Activated naive CD4-positive, alpha-beta T cell (primary cell): ENCODE measurements around the gene GPR39.

ENCODE experiments used
- DNase-seq, 4 experiments: peaks; one replicate each; lab custom pipeline; 2025; lab: John Stamatoyannopoulos, UW

Gene GPR39

DNA sequence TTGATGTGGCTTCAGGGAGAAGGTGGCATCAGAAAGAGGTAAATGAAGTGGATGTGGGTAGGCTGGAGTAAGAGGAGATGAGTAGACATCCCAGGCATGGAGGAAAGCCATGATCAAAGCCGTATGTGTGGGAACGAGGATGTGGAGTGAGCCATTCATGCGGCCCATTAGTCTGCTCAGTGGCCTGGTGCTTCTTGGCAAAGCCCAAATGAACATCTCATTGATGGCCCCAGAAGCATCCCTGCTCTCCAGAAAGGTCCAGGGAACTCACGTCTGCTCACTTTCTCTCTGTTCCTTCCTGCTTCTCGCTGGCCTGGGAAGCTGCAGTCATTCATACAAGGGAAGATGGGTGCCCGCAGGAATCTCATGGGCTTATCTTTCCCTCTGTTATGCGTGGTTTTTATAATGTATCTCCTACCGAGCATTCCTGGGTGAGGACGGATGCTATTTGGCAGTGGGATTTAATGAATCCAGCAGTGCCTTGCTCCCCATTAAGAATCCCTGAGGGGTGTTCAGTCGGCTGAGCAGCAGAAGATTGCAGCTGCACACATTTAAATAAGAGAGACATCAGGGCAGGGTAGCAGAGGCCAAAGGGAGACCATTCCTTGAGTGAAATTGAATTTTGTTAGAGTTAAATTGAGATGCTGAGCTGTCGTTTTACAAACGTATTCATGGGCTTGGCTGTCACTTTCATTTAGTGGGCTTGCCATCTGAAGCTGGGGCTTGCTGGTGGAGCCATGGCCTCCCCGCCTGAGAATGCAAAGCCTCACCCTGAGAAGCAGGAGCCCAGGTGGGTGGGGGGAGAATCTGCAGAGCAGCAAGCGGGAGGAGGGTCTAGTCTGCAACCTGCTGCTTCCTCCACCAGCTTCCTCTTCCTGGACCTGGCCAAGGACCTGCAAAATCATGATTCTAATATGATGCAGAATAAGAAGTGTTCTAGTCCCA is 188.9 kb downstream of the GPR39 start:
- no peak for DNase-seq

DNA sequence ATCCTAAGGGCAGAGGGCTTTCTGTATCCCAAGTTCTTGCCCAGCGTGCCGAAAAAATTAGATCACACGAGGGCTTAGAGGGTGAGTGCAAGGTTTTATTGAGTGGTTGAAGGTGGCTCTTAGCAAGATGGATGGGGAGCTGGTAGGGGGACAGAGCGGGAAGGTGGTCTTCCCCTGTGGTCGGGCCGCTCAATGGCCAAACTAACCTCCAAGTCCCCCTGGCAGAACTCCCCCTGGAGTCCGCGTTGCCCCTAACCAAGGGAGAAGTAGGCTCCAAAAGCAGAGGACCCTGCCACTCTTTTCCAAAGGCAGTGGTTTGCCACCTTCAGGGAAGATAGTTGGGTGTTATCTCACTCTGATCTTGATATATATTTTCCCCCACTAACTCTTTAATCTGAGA is 190.0 kb downstream of the GPR39 start:
- no peak for DNase-seq

DNA sequence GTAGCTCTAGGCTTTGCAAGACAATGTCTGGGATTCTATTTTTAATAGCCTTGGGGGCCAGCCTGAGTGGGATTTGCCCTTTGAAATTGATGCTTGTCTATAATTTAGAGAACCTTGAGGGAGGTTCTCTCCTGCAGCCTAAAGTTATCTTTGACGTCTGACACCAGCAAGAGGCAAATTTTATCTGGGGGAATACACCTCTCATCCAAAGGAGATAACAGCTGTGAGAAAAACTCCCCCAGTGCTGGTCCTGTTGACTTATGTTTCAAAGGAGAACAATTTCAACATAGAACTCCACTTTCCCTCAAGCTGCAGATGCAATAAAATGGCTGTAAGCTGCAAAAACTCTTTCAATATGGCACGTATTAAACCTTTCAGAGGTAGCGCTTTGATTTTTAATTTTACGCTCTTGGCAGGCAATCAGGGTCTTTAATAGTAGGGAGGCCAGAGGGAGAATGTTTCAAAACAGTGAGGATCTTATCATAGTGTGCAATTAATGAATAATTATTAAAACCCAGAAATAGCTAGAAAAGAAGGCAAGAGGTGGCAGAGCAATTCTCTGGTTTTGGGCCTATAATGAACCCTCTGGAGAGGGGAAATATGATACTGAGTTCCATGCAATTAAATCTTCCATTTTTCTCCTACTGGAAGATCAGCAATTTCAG is 191.0 kb downstream of the GPR39 start:
- no peak for DNase-seq

- no peak for DNase-seq
These were observed 191.7 kb downstream of the GPR39 start for GRCh38 chr2:132608311-132608710.

DNA sequence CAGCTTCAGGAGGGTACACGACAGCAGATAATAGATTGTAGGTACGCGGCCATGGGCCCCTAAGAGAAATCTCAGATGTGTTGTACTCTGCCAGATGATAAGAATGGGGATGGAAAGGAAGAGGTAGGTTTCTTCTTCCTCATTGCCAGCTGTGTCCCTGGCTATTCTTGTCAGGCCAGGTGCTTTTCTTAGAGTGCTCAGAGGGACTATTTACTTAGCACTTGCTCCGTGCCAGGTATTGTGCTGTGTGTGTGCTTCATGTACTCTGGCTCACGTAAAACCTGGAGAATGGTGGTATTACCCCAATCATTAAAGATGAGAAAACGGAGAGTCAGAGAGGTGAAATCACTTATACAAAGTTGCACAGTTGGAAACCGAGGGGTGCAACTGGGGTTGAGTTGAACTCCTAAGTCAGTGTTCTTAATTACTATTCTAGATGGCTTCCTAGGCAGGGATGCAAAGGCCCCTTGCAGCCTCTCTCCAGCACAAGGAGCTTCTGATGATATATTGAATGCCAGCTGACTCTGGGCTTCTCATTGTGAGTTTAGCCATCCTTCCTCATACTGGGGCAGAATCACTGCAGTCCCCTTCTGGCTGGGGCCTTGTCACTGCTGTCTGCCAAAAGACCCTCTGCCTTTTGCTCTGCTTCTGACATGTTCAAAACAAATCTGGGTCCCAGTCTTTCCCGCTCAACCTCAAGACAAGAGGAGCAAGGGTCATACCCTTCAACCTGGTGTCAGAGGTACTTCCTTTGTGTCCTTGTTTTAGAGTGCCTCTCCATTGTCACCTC is 192.7 kb downstream of the GPR39 start:
- no peak for DNase-seq

- no peak for DNase-seq
These were observed 195.1 kb downstream of the GPR39 start for GRCh38 chr2:132611719-132612118.

DNA sequence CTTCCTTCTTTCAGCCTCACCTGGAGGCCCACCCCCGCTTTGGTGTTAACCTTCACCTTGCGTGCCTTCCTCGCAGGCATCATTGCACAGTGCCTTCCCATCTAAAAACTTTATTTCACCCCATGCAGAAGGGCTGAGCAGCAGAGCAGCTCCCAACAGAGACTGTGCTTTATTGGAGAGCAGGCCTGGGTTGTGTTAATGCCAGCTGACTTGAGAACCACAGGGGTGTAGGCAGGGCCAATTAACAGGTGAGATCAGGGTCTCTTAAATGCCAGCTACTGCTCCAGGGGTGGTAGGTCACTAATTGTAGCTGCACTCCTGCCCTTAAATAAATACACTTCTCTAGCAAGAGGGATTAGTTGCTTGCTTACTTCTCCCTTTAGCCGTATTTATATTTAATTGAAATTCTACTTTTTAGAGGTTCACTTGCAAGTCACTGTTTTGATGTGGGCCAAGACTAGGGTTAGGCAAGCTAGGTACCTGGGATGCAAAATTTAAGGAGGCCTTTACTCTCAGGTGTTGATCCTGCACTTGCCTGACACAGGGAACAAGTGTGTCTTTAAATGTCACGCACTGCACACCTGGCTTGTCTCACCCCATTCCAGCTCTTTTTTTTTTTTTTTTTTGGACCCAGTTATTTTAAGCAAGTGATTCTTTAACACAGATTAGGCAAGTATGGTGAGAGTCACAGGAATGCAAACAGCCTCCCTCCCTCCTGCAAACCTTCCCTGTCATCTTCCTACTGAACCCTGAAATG is 198.9 kb downstream of the GPR39 start:
- no peak for DNase-seq

DNA sequence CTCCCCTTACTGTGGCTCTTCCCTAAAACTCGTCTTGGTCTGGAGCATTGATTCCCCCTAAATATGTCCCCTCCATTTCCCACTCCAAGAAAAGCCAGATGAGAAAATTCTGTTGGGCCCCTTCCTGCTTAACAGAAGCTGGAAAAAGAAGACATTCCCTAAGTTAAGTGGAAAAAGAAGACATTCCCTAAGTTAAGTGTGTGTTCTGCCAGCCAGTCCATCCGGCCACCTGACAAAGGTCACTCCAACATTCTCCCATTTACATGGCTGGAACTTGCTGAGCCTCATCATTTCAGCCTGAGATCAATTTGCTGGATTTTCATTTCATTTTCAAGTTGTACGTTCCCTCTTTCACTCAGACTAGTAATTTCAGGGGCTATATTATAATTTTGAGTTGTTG is 201.4 kb downstream of the GPR39 start:
- no peak for DNase-seq

GRCh38 chr2:132618734-132619133 is 202.1 kb downstream of the GPR39 start:
- no peak for DNase-seq

- DNase-seq = no peak
These were observed 203.5 kb downstream of the GPR39 start for GRCh38 chr2:132620115-132620514.

- DNase-seq = no peak
These were observed 204.7 kb downstream of the GPR39 start for GRCh38 chr2:132621131-132621875.

GRCh38 chr2:132623096-132623839 is 206.7 kb downstream of the GPR39 start:
- DNase-seq = no peak

DNA sequence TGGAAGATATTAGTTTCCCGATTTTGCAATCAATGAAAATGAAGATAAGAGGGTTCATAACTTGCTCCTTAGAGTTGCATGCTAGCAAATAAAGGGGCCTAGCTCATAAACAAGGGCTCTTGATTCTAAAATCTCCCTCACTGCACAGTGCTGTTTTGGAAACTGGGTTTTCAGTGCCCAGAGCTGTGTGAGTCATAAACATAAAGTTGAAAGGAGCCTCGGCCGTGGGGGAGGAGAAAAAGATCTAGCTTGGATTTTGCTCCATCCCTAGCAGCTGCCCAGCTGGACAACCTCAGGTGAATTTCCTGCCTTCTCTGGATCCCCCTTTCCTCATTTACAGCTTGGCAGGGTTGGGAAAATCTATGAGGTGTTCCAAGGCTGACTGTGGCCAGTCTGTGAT is 210.9 kb downstream of the GPR39 start:
- no peak for DNase-seq

DNA sequence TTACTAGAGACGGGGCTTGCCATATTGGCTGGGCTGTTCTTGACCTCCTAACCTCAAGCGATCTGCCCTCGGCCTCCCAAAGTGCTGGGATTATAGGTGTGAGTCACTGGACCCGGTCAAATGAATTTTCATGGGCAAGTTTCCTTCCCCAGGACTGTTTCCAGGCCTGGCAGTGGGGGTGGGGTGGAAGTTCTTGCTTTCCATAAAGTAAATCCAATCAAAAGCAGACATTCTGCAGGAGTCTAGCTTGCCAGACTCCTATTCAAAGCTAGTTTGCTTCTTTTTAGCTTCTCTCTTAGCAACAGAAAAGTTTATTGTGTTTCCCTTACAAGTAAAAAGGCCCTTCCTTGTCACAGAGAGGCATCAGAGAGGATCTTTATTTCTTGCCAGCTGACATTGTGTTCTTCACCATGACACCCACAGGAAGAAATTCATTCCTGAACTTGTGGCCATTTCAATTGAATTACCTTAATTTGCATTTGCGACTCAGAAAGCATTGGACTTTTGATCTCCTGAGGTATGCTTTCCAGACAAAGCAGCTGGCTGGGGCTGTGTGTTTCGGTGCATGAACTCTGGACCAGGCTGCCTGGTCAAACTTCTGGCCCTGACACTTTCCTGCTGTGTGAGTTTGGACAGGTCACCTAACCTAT is 215.5 kb downstream of the GPR39 start:
- no peak for DNase-seq

DNA sequence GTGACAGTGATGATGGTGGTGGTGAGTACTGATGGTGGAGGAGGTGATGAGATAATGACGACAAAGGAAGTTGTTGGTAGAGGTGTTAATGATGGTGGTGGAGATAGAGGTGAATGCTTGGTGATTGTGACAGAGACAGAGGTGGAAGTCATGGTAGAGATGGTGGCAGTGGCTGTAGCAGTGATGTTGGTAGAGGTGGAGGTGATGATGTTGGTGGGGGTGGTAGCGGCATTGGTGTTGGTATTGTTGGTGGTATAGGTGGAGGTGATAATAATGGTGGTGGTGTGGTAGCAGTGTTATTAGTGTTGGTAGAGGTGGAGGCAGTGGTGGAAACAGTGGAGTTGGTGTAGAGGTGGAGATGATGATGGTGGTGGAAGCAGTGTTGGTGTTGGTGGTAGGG is 217.0 kb downstream of the GPR39 start:
- no peak for DNase-seq

GRCh38 chr2:132636346-132636745 is 219.7 kb downstream of the GPR39 start:
- DNase-seq = no peak

DNA sequence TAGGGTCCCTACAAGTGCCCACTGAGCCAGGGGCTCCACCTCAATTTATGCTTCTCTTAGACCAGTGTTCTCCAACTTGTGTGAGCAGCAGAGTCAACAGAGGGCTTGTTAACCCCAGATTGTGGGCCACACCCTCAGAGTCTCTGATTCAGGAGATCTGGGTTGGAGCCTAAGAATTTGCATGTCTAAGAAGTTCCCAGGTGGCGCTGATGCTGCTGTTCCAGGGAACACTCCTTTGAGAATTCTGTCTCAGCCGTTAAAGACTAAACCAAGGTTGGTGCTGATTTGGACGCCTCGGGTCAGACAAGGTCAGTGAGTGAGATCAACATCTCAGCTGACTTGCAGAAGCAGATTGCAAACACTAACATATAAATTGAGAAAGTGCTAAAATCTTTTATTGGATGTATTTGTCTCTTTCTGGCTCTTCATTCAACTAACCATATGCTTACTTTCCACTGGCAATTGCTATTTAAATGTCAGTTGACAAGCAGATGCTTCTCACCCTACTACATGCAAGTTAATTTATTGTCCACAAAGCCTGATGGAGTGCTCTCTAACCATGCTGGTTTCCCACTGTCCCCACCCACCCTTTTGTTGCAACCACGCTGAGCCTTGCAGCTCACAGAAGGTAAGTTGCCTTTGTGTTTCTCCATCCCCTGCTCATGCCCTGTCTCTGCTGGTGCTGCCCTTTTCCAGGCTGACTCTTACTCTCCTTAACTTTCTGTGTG is 221.9 kb downstream of the GPR39 start:
- no peak for DNase-seq

DNA sequence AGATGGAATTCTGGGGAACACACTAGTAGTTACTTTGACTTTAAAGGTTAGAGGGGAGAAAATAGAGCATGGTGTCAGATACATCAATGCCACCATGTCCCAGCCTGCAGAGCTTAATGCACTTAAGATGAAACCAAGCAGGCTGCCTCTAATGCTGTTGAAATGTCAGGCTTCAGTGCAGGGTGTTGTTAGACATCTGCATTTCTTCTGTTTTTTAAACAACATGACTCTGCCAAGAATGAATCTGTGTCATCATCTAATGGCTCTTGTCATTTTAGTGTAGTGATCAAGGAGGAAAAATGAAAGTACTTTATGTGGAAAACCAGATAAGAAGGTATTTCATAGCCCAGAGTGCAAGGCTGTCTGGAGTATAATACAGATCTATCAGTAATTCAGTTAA is 223.5 kb downstream of the GPR39 start:
- DNase-seq = no peak

GRCh38 chr2:132641819-132642218 is 225.2 kb downstream of the GPR39 start:
- no peak for DNase-seq
